Hematopoietic multipotent progenitor cell treated with erythropoietin and hydrocortisone succinate and interleukin-3 and kit ligand, for 8 days (in vitro differentiated cells): ENCODE measurements around the gene CTIF.
A peak's percentile ranks its signal among the peaks of the same experiment; 100 is the strongest.
"Not testable (repeated sequence)": the region's sequence is repeated elsewhere in the genome, so short reads cannot be mapped to it uniquely, and the experiment has no call there.

Source experiments
- DNase-seq: peaks from one replicate; pipeline ENCODE4 v3.0.0-alpha.2; 2015

Gene CTIF

DNA sequence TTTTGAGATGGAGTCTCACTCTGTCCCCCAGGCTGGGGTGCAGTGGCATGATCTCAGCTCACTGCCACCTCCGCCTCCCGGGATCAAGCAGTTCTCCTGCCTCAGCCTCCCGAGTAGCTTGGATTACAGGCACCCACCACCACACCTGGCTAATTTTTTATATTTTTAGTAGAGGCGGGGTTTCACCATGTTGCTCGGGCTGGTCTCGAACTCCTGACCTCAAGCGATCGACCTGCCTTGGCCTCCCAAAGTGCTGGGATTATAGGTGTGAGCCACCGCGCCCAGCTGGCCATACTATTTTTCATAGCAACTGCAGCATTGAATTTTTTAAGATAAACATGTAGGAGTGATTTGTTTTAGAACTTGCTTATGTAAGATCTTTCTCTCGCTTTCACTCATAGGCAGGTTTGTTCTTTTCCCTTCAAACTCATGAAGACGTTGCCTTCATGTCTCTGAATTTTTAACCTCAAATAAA lies 273.2 kb downstream of the CTIF start:
- DNase-seq = not testable (repeated sequence)

DNA sequence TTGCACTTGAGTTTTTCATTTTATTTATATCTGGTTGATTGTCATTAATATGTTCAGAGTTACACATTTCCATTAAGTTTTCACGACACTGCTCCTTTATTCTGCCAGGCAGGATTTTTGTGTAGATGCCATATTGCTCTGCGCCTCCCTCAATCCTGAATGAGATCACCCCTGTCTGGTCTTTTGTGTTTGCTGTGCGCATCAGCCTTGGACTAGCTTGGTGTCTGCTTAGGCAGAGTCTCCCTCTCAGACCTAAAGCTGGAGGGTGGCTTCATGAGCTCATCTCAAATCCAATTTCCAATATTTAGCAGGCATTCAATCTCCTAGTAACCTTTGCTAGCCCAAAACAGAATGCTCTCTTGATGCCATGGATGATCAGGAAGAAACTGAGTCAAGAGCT lies 274.5 kb downstream of the CTIF start:
- DNase-seq = no peak

- peak; percentile 97 for DNase-seq
Observed at GRCh38 chr18:48813833-48814489, 275.1 kb downstream of the CTIF start.

- no peak for DNase-seq
Observed at GRCh38 chr18:48814490-48815178, 275.8 kb downstream of the CTIF start.

GRCh38 chr18:48815179-48815515 lies 276.3 kb downstream of the CTIF start:
- DNase-seq = no peak

- no peak for DNase-seq
Observed at GRCh38 chr18:48815581-48816324, 276.9 kb downstream of the CTIF start.

- DNase-seq = no peak
Observed at GRCh38 chr18:48816554-48816953, 277.7 kb downstream of the CTIF start.

- DNase-seq = no peak
Observed at GRCh38 chr18:48817021-48817461, 278.2 kb downstream of the CTIF start.

GRCh38 chr18:48818329-48819254 lies 279.8 kb downstream of the CTIF start:
- DNase-seq = no peak

DNA sequence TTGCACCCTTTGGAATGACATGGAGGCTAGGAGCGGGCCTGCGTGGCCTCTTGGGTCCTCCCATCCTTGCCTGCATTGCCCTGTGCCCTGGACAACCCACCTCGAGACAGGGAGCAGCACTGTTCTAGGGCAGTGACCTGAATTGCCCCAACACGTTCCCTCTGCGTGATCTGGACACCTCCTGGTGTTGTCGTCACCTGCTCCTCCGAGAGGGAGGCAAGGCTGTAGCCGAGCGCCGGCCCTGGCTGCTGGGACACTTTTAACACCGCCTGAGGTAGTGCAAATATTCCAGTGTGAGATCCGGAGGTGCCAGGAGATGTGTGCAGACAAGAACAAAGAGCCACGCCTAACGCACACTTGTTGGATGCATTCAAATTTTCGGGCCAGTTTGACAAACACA lies 280.4 kb downstream of the CTIF start:
- DNase-seq = no peak

- DNase-seq = no peak
Observed at GRCh38 chr18:48819781-48820482, 281.1 kb downstream of the CTIF start.

GRCh38 chr18:48820483-48821250 lies 281.8 kb downstream of the CTIF start:
- DNase-seq = no peak

DNA sequence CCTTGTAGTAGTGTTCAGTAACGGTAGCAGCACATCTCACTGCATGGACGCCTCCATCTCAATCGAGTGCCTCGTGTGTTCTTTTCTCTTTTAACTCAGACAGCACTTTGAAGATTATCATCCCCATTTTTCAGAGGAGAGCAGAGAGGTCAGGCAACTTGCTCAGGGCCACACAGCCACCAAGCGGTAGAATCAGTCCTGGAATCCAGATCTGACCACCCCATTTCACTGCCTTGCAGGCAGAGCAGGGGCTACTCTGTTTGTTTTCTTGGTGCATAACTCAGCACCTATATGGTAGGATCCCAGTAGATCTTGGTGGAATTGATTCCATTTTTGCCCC lies 282.4 kb downstream of the CTIF start:
- DNase-seq = no peak

DNA sequence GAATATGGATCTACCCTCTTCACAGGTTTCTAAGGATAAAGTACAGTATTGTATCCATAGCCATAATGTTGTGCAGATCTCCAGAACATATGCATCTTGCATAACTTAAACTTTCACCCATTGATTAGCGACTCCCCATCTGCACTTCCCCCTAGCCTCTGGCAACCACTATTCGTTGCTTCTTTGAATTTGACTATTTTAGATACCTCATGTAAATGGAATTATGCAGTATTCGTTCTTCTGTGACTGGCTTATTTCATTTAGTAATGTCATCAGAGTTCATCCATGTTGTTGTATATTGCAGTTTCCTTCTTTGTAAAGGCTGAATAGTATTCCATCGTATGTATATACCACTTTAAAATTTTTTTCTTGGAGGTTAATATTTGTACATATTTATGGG lies 283.0 kb downstream of the CTIF start:
- DNase-seq = no peak

- no peak for DNase-seq
Observed at GRCh38 chr18:48824231-48824970, 285.6 kb downstream of the CTIF start.

GRCh38 chr18:48825101-48825745 lies 286.4 kb downstream of the CTIF start:
- no peak for DNase-seq

DNA sequence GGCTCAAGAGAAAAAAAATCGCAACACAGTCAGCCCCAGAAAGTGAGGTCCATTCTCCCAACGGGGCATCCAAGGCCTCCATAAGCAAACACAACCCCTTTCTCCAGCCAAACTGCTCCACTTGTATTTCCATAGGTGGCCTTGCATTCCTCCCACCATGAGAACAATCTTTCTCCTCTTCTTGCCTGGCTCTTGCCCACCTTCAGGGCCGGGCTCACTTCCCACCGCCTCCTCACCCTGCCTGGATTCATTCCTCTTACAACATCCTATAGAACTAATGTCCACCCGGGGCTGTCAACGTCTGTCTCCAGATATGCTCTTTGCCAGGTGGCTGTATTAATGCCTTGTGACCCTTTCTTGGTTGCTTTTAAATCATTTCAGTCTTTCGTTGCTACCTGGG lies 287.4 kb downstream of the CTIF start:
- DNase-seq = no peak

DNA sequence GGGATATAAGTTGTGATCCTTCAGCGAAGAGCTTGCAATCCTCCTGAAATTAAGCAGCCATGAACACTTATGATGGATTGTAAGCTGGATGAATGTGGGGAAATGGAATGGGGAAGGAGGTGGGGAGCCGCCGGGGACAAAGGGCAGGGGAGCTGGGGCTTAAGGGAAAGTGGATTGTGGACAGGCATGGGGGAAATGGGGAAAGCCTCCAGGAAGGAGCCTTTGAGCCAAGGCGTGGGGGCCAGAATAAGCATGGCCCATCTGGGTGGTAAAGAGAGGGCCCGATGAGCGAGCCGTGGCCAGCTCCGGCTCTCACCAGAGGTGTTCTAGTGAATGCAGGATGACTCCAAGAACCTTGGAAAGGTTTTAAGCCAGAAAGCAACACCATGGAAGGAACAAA lies 288.0 kb downstream of the CTIF start:
- no peak for DNase-seq

DNA sequence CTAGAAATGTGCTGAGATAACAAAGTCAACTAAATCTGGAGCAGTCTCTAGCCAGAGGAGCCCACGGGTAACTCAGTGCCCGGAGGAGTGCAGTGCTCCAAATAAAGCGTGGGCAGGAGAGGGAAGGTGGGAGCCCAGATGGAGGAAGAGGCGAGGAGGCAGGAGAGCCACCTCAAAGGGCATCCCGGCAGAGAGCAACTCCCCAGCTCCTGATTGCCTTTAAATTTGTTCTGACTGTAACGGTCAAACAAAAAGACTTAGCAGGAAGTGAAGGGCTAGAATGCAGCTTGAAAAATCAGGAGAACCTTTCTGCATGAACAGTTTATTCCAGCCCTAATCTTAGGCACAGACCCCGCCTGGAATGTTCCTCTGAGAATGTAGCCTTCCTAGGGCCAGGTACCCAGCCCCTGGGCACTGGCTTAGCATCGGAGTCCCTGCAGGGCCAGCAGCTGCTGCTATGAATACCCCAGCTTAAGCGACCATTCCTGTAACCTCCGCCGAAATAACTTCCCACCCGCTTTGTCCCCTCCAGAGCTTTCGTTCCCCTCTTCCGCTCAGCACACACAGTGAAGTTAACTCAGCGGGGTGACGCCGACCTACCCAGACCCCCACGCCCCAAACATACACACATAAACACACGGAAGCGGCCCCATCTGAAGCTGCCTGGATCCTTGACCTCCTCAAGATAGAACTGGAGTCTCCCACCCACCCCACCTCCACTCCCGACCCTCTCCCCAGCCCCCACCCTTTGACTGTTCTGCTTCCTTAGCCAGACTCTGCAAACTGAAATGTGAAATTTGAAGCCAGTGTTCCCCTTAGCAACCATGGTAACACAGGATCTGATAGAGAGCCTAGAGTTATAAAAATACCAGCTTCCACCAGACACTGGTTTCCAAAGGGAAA lies 288.7 kb downstream of the CTIF start:
- DNase-seq = no peak
